Measurements from ENCODE around the gene HECW1. TPM values are rescaled to one million over a fixed set of nuclear protein-coding genes. Genes with fewer than 3 reads are reported as not detected.

The HECW1 gene
- total and polyA plus RNA-seq, 2 experiments from 2014 or later = 11.0 to 21.8 TPM

DNA sequence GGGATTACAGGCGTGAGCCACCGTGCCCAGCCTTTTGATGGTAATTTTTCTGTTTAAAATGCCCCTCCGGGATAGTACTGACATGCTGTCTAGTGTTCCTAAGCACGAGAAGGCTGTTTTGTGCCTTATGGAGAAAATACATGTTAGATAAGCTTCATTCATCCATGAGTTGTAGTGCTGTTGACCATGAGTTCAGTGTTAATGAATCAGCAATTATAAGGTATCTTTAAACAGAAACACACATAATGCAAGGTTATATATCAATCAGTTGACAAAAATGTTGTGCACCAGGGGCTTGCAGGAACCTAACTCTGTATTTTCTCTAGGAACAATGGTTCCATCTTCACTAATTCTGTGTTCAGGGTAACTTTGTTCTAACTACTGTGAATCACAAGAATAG, 30.8 kb upstream of the HECW1 start (continued):
- TF ChIP-seq, protein P1, sequence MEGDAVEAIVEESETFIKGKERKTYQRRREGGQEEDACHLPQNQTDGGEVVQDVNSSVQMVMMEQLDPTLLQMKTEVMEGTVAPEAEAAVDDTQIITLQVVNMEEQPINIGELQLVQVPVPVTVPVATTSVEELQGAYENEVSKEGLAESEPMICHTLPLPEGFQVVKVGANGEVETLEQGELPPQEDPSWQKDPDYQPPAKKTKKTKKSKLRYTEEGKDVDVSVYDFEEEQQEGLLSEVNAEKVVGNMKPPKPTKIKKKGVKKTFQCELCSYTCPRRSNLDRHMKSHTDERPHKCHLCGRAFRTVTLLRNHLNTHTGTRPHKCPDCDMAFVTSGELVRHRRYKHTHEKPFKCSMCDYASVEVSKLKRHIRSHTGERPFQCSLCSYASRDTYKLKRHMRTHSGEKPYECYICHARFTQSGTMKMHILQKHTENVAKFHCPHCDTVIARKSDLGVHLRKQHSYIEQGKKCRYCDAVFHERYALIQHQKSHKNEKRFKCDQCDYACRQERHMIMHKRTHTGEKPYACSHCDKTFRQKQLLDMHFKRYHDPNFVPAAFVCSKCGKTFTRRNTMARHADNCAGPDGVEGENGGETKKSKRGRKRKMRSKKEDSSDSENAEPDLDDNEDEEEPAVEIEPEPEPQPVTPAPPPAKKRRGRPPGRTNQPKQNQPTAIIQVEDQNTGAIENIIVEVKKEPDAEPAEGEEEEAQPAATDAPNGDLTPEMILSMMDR (conservative IDR thresholded peaks at IDR 0.05; ENCODE audit: low read depth in 2 of 2) = no peak
- TF ChIP-seq EZH2 (IDR thresholded peaks at IDR 0.05; ENCODE audit: low read depth, unreplicated experiment) = no peak

DNA sequence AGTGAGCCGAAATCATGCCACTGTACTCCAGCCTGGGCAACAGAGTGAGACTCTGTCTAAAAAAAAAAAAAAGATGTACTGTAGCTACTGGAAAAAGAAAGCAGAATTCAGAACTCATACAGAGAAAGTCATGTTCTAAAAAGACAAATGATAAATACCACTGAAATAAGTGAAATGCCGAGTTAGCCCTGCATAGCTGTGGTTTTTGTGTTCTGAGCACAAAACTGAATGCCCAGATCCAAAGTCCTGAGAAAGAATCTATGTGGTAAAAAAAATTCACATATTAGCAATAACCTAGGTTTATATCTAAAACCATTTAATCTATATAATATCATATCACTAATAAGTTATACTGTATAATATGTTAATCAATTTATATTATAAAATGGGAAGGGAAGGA, 29.3 kb upstream of the HECW1 start:
- H3K36me3 Mint-ChIP-seq (ENCODE audit: low read depth) = peaks cover 3% of the 10 kb centered on the region; the same call in 1 of the 3 replicates
- no peaks in the 10 kb centered on the region for H4K20me1 ChIP-seq (replicated peaks; ENCODE audit: insufficient read depth)
- no peaks in the 10 kb centered on the region for H3F3A ChIP-seq (replicated peaks; ENCODE audit: low read depth)
- H3K4me1 ChIP-seq (ENCODE audit: insufficient read depth) = peaks cover 17% of the 10 kb centered on the region
- TF ChIP-seq POLR2AphosphoS5 (IDR thresholded peaks at IDR 0.05; ENCODE audit: low read depth) = no peak
- TF ChIP-seq JUNB (IDR thresholded peaks at IDR 0.05; ENCODE audit: unreplicated experiment) = no peak
- TF ChIP-seq, protein P2, sequence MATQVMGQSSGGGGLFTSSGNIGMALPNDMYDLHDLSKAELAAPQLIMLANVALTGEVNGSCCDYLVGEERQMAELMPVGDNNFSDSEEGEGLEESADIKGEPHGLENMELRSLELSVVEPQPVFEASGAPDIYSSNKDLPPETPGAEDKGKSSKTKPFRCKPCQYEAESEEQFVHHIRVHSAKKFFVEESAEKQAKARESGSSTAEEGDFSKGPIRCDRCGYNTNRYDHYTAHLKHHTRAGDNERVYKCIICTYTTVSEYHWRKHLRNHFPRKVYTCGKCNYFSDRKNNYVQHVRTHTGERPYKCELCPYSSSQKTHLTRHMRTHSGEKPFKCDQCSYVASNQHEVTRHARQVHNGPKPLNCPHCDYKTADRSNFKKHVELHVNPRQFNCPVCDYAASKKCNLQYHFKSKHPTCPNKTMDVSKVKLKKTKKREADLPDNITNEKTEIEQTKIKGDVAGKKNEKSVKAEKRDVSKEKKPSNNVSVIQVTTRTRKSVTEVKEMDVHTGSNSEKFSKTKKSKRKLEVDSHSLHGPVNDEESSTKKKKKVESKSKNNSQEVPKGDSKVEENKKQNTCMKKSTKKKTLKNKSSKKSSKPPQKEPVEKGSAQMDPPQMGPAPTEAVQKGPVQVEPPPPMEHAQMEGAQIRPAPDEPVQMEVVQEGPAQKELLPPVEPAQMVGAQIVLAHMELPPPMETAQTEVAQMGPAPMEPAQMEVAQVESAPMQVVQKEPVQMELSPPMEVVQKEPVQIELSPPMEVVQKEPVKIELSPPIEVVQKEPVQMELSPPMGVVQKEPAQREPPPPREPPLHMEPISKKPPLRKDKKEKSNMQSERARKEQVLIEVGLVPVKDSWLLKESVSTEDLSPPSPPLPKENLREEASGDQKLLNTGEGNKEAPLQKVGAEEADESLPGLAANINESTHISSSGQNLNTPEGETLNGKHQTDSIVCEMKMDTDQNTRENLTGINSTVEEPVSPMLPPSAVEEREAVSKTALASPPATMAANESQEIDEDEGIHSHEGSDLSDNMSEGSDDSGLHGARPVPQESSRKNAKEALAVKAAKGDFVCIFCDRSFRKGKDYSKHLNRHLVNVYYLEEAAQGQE (IDR thresholded peaks at IDR 0.05; ENCODE audit: unreplicated experiment) = no peak
- TF ChIP-seq, protein P1 (conservative IDR thresholded peaks at IDR 0.05; ENCODE audit: low read depth in 2 of 2) = no peak
- no peak for TF ChIP-seq STAT1 (IDR thresholded peaks at IDR 0.05; ENCODE audit: unreplicated experiment)
- TF ChIP-seq, protein P3, sequence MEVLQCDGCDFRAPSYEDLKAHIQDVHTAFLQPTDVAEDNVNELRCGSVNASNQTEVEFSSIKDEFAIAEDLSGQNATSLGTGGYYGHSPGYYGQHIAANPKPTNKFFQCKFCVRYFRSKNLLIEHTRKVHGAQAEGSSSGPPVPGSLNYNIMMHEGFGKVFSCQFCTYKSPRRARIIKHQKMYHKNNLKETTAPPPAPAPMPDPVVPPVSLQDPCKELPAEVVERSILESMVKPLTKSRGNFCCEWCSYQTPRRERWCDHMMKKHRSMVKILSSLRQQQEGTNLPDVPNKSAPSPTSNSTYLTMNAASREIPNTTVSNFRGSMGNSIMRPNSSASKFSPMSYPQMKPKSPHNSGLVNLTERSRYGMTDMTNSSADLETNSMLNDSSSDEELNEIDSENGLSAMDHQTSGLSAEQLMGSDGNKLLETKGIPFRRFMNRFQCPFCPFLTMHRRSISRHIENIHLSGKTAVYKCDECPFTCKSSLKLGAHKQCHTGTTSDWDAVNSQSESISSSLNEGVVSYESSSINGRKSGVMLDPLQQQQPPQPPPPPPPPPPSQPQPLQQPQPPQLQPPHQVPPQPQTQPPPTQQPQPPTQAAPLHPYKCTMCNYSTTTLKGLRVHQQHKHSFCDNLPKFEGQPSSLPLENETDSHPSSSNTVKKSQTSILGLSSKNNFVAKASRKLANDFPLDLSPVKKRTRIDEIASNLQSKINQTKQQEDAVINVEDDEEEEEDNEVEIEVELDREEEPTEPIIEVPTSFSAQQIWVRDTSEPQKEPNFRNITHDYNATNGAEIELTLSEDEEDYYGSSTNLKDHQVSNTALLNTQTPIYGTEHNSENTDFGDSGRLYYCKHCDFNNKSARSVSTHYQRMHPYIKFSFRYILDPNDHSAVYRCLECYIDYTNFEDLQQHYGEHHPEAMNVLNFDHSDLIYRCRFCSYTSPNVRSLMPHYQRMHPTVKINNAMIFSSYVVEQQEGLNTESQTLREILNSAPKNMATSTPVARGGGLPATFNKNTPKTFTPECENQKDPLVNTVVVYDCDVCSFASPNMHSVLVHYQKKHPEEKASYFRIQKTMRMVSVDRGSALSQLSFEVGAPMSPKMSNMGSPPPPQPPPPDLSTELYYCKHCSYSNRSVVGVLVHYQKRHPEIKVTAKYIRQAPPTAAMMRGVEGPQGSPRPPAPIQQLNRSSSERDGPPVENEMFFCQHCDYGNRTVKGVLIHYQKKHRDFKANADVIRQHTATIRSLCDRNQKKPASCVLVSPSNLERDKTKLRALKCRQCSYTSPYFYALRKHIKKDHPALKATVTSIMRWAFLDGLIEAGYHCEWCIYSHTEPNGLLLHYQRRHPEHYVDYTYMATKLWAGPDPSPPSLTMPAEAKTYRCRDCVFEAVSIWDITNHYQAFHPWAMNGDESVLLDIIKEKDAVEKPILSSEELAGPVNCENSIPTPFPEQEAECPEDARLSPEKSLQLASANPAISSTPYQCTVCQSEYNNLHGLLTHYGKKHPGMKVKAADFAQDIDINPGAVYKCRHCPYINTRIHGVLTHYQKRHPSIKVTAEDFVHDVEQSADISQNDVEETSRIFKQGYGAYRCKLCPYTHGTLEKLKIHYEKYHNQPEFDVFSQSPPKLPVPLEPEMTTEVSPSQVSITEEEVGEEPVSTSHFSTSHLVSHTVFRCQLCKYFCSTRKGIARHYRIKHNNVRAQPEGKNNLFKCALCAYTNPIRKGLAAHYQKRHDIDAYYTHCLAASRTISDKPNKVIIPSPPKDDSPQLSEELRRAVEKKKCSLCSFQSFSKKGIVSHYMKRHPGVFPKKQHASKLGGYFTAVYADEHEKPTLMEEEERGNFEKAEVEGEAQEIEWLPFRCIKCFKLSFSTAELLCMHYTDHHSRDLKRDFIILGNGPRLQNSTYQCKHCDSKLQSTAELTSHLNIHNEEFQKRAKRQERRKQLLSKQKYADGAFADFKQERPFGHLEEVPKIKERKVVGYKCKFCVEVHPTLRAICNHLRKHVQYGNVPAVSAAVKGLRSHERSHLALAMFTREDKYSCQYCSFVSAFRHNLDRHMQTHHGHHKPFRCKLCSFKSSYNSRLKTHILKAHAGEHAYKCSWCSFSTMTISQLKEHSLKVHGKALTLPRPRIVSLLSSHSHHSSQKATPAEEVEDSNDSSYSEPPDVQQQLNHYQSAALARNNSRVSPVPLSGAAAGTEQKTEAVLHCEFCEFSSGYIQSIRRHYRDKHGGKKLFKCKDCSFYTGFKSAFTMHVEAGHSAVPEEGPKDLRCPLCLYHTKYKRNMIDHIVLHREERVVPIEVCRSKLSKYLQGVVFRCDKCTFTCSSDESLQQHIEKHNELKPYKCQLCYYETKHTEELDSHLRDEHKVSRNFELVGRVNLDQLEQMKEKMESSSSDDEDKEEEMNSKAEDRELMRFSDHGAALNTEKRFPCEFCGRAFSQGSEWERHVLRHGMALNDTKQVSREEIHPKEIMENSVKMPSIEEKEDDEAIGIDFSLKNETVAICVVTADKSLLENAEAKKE (CRISPR knock-in tag; IDR thresholded peaks at IDR 0.05) = no peak
- no peak for TF ChIP-seq EZH2 (IDR thresholded peaks at IDR 0.05; ENCODE audit: low read depth, unreplicated experiment)
- TF ChIP-seq CREB1 (CRISPR knock-in tag; IDR thresholded peaks at IDR 0.05; ENCODE audit: low read depth) = no peak
- TF ChIP-seq EZH2phosphoT487 (IDR thresholded peaks at IDR 0.05; ENCODE audit: unreplicated experiment) = no peak
- no peaks in the 10 kb centered on the region for H3K9me3 Mint-ChIP-seq
- no peaks in the 10 kb centered on the region for H3K27me3 ChIP-seq (ENCODE audit: insufficient read depth)
- no peaks in the 10 kb centered on the region for H3K27me3 Mint-ChIP-seq (ENCODE audit: insufficient read depth, low read depth, poor library complexity)
- no peak overlapping the region for H2AFZ ChIP-seq
- peaks cover 18% of the 10 kb centered on the region for H3K4me1 Mint-ChIP-seq
- H3K9me2 ChIP-seq (ENCODE audit: insufficient read depth) = no peaks in the 10 kb centered on the region; the same call in 1 of the 2 replicates
- H3K4me3 ChIP-seq = no peak overlapping the region
- no peak overlapping the region for H3K4me2 ChIP-seq
- ATAC-seq (no peak), DNase-seq (ENCODE audit: low spot score) (no peak)
- H3K27ac Mint-ChIP-seq = no peak overlapping the region
- no peaks in the 10 kb centered on the region for H3K79me2 ChIP-seq (replicated peaks; ENCODE audit: insufficient read depth)
- H3K27ac ChIP-seq (ENCODE audit: low read depth) = no peak overlapping the region
- H3K36me3 ChIP-seq (ENCODE audit: insufficient read depth) = no peaks in the 10 kb centered on the region
- H3K4me3 Mint-ChIP-seq = no peak overlapping the region
